Natural killer cell (primary cell): ENCODE results near the gene UPK1B. TPM values are rescaled to one million over a fixed set of nuclear protein-coding genes. Genes with fewer than 3 reads are reported as not detected.

Source experiments
- ATAC-seq, 3 donors: fragments of 150-1000 bp in 2 of 3; fragments of 200-7000 bp in 1 of 3; cut with Tn5 transposase; 1 replicate in 1 of 3; 2 replicates in 2 of 3; pipeline ENCODE4 v1.10.0; 2021; ENCODE audit warnings: mild to moderate bottlenecking in 2 of 3, moderate library complexity in 2 of 3
- DNase-seq, 2 donors: peaks; one replicate each; pipeline versions ENCODE4 v3.0.0 to v3.0.0-alpha.2; 2013 to 2021; ENCODE audit warnings: mixed read lengths in 1 of 2
- H3K27ac ChIP-seq: one replicate; pipeline ENCODE4 v1.5.1; 2013; ENCODE audit warnings: mild to moderate bottlenecking, low read length
- H3K27me3 ChIP-seq: one replicate; pipeline ENCODE4 v1.6.1; 2013; ENCODE audit warnings: low read length; ENCODE audit not compliant: control insufficient read depth, insufficient read depth
- H3K36me3 ChIP-seq: one replicate; pipeline ENCODE4 v1.6.1; 2013; ENCODE audit warnings: low read length; ENCODE audit not compliant: control insufficient read depth, insufficient read depth
- H3K4me1 ChIP-seq: one replicate; pipeline ENCODE4 v1.6.1; 2013; ENCODE audit warnings: low read length; ENCODE audit not compliant: control insufficient read depth, insufficient read depth
- H3K4me3 ChIP-seq: one replicate; pipeline ENCODE4 v1.5.1; 2013; ENCODE audit warnings: low read length
- H3K9me3 ChIP-seq: one replicate; pipeline ENCODE4 v1.6.1; 2013; ENCODE audit warnings: low read length; ENCODE audit not compliant: control insufficient read depth, insufficient read depth
- H3K27ac Mint-ChIP-seq, 2 donors: one replicate each; pipeline ENCODE4 v1.8.0; 2022; ENCODE audit warnings: mild to moderate bottlenecking in 2 of 2, mixed read lengths in 2 of 2, moderate library complexity in 1 of 2
- H3K27me3 Mint-ChIP-seq, 2 donors: one replicate each; pipeline ENCODE4 v1.8.0; 2022; ENCODE audit warnings: low read depth in 2 of 2, mixed read lengths in 2 of 2
- H3K36me3 Mint-ChIP-seq: one replicate; pipeline ENCODE4 v1.8.0; 2022; ENCODE audit warnings: mixed read lengths
- H3K4me1 Mint-ChIP-seq, 2 donors: one replicate each; pipeline ENCODE4 v1.8.0; 2022; ENCODE audit warnings: mixed read lengths in 2 of 2
- H3K4me3 Mint-ChIP-seq: one replicate; pipeline ENCODE4 v1.8.0; 2022; ENCODE audit warnings: mild to moderate bottlenecking, moderate library complexity, mixed read lengths
- H3K9me3 Mint-ChIP-seq, 2 donors: one replicate each; pipeline ENCODE4 v1.8.0; 2022; ENCODE audit warnings: mixed read lengths in 2 of 2
- WGBS: methylation state at CpG from one replicate; pipeline ENCODE4 v1.1.7; 2013; ENCODE audit warnings: missing lambda C conversion rate; ENCODE audit not compliant: insufficient coverage; 5-methylcytosine and 5-hydroxymethylcytosine counted together
- intact Hi-C: fragments of 100-400 bp; cut with micrococcal nuclease; formaldehyde crosslinking; loops from one replicate; pipeline ENCODE4 v1.14.2; 2022
- total RNA-seq, 4 donors: library from RNA; stranded (reverse); fragments of 120-200 nt in 1 of 4; gene quantifications; one replicate each; pipeline versions ENCODE4 v1.2.3 to v1.2.4, GENCODE V29; 2013 to 2022
- TF ChIP-seq, protein P1 (sequence below): fragments of 200-600 bp; IDR thresholded peaks from one replicate; pipeline ENCODE4 v1.8.0; 2022; ENCODE audit warnings: antibody characterized with exemption

Gene UPK1B
- total RNA-seq, 3 donors from 2014 or later (not counting 1 experiment from before 2014, with no cell fraction given): not detected

- WGBS: 90% methylated on average over 1 of the region's 1 CpG
- H3K4me3 ChIP-seq: no peak overlapping the region
- Mint-ChIP-seq H3K36me3 (no peaks in the 10 kb centered on the region), H3K4me3 (no peak overlapping the region), H3K9me3 (no peaks in the 10 kb centered on the region), H3K27ac (no peak overlapping the region), H3K27me3 (no peaks in the 10 kb centered on the region), H3K4me1 (no peaks in the 10 kb centered on the region)
- no peaks in the 10 kb centered on the region for H3K27me3 ChIP-seq
- no peak overlapping the region for H3K27ac ChIP-seq
- no peaks in the 10 kb centered on the region for H3K4me1 ChIP-seq
- ATAC-seq: no peak
- intact Hi-C loops: no loop called here
- H3K9me3 ChIP-seq: no peaks in the 10 kb centered on the region
- TF ChIP-seq, protein P1, sequence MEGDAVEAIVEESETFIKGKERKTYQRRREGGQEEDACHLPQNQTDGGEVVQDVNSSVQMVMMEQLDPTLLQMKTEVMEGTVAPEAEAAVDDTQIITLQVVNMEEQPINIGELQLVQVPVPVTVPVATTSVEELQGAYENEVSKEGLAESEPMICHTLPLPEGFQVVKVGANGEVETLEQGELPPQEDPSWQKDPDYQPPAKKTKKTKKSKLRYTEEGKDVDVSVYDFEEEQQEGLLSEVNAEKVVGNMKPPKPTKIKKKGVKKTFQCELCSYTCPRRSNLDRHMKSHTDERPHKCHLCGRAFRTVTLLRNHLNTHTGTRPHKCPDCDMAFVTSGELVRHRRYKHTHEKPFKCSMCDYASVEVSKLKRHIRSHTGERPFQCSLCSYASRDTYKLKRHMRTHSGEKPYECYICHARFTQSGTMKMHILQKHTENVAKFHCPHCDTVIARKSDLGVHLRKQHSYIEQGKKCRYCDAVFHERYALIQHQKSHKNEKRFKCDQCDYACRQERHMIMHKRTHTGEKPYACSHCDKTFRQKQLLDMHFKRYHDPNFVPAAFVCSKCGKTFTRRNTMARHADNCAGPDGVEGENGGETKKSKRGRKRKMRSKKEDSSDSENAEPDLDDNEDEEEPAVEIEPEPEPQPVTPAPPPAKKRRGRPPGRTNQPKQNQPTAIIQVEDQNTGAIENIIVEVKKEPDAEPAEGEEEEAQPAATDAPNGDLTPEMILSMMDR: no peak
- no peak for DNase-seq
- H3K36me3 ChIP-seq: no peaks in the 10 kb centered on the region
These were observed 18.4 kb downstream of the UPK1B start for GRCh38 chr3:119191800-119192199.

DNA sequence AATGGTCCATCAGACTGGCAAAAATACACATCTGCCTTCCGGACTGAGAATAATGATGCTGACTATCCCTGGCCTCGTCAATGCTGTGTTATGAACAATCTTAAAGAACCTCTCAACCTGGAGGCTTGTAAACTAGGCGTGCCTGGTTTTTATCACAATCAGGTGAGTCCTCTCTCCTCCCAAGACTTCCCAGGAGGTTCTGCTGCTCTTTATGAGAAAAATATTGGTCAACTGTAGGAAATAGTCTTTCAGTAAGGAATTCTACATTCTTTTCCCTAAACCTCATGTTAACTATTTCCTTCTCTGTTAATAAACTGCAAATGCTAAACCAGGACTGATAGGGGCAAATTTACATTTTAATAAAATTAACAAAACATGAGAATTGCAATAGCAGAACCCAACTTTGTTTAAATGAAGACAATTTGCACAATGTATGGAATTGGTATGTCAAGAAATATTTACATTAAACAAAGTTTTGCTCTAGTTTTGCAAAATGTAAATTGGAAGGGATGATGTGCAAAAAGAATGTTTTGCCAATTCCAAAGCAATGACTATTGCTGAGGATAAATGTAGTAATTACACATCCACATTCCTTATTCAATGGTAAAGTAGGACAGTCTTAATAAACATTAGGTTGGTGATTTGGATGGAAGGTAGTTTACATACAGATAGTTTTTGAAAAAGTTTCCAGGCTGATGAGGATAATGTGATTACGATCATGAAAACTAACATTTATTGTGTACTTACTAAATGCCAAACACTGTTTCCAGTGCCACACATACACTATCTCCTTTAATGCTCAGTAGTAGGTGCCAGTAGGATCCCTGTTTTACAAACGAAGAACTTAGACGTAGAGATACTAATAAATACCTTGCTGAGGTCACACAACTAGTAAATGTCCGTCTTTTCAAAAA lies 21.1 kb downstream of the UPK1B start:
- TF ChIP-seq, protein P1: no peak
- whole genome bisulfite sequencing: 97% methylated on average over 7 of the region's 7 CpGs
- Histone ChIP-seq H3K27me3 (no peaks in the 10 kb centered on the region), H3K36me3 (no peaks in the 10 kb centered on the region), H3K9me3 (no peaks in the 10 kb centered on the region), H3K4me1 (no peaks in the 10 kb centered on the region), H3K4me3 (no peak overlapping the region), H3K27ac (no peak overlapping the region)
- ATAC-seq: no peak
- H3K9me3 Mint-ChIP-seq: no peaks in the 10 kb centered on the region
- H3K27ac Mint-ChIP-seq: no peak overlapping the region
- intact Hi-C loops: no loop called here
- H3K4me1 Mint-ChIP-seq: no peaks in the 10 kb centered on the region
- no peak overlapping the region for H3K4me3 Mint-ChIP-seq
- DNase-seq: no peak
- no peaks in the 10 kb centered on the region for H3K27me3 Mint-ChIP-seq
- no peaks in the 10 kb centered on the region for H3K36me3 Mint-ChIP-seq

DNA sequence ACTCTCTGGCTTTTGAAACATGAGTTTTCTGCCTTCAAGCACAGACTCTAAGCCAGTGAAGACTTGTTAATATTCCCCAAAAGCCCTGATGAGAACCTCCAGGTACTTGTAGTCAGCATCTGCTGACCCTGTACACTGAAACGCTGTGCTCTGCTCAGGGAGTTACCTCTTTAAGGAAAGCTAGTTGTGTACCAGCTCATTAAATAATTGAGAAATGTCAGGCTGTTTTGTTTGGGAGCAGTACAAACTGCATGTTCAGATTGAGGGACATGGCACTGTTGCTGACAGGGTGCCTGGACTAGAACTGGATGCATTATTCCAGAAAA lies 21.7 kb downstream of the UPK1B start:
- no peaks in the 10 kb centered on the region for H3K4me1 ChIP-seq
- no peaks in the 10 kb centered on the region for H3K9me3 Mint-ChIP-seq

More for the DNA sequence above, 21.7 kb downstream of the UPK1B start:
- no peaks in the 10 kb centered on the region for H3K27me3 ChIP-seq
- Mint-ChIP-seq H3K4me3 (no peak overlapping the region), H3K27me3 (no peaks in the 10 kb centered on the region), H3K4me1 (no peaks in the 10 kb centered on the region), H3K27ac (no peak overlapping the region), H3K36me3 (no peaks in the 10 kb centered on the region)
- TF ChIP-seq, protein P1: no peak
- no peak overlapping the region for H3K4me3 ChIP-seq
- ATAC-seq: no peak
- no peaks in the 10 kb centered on the region for H3K36me3 ChIP-seq
- no peaks in the 10 kb centered on the region for H3K9me3 ChIP-seq
- no peak for DNase-seq
- H3K27ac ChIP-seq: no peak overlapping the region
- WGBS: 95% methylated on average over 1 of the region's 1 CpG
- intact Hi-C loops: no loop called here
